ENCODE results near the gene UST.

DNA sequence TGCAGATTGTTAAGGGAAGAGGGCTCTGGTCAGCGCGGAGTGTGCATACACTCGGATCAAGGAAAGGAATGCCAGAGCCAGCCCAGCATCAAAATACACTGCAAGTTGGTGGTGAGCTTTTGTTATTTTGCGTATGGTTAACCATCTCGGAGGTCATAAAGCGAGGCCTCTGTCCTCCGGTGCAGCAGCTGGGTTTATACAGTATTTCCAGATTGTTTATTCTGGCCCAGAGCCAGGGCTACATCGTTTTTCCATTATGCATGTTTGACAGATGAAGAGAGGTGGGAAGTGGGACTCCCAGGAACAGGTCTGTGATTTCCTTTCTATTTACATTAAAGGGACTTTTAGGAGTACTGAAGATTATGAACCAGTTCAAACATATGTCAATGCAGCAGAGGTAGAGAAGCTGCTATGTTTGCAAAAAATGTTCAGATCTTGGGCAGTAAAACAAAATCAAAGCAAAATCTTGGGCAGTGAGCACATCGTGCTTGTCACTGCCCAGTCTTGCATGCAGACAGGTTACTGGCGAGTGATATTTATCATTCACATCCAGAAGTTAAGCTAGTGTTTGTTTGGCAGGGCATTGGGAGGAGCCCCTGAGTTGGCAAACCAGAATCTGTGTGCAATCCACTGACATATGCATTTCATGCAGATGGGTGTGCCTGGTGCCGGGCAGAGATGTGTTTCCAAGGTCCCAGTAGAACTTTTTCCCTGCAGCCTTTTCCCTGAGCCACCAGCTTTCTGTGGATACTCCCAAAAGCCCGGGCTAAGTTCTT is 314.3 kb downstream of the UST start:
- no peak for TF ChIP-seq JUND (IDR thresholded peaks at IDR 0.05)
- TF ChIP-seq EZH2phosphoT487 (IDR thresholded peaks at IDR 0.05; ENCODE audit: borderline replicate concordance): no peak
- no peak for TF ChIP-seq POLR2A (IDR thresholded peaks at IDR 0.05; ENCODE audit: borderline replicate concordance, extremely low read depth, insufficient read depth, insufficient read length)
- TF ChIP-seq, protein P1, sequence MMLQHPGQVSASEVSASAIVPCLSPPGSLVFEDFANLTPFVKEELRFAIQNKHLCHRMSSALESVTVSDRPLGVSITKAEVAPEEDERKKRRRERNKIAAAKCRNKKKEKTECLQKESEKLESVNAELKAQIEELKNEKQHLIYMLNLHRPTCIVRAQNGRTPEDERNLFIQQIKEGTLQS (IDR thresholded peaks at IDR 0.05): no peak
- TF ChIP-seq TCF7L2 (IDR thresholded peaks at IDR 0.05; ENCODE audit: borderline replicate concordance, extremely low read depth, insufficient read depth, insufficient read length): no peak
- no peak for TF ChIP-seq CTCF (IDR thresholded peaks at IDR 0.05 in 2 of 3, conservative IDR thresholded peaks at IDR 0.05 in 1 of 3; ENCODE audit: borderline replicate concordance in 1 of 3, insufficient read depth in 1 of 3, low read depth in 2 of 3, low read length in 2 of 3)
- no peak for TF ChIP-seq SIN3A (IDR thresholded peaks at IDR 0.05; ENCODE audit: low read depth)
- TF ChIP-seq EGR1 (IDR thresholded peaks at IDR 0.05; ENCODE audit: low read depth): no peak
